ENCODE measurements around the gene ATP2B2. TPM values are rescaled to one million over a fixed set of nuclear protein-coding genes. Genes with fewer than 3 reads are reported as not detected.

ATP2B2 gene
- total RNA-seq, 4 donors from 2014 or later: not detected

DNA sequence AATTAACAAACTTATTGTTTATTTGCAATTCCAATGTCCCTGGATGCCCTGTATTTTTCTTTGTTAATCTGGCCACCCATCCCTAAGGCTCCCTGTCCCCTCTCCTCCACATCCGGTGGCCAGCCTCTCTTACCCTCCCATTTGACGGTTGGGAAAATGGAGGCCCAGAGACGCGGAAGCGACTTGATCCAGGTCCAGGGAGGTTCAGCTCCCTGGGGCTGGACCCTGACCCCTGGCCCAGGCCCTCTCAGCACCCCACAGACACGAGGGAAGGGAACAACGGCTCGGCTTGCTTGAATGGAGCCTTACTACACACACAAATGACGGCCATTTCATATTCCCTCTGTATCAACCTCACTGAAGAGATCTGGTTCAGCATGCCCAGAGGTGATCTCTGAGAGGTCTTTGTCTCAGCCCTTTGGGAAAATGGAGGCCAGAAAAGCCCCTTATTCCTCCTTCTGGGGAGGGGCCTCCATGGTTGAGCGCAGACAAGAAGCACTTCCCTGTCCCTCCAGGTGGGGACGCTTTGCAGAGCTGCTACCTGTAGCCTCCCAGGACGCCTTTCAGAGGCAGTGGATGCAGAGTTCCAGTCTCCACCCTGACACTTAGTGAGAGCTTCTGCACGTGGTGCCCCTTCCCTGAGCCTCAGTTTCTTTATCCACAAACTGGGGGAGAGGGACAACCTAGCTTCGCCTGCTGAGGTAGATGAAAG lies 82.1 kb downstream of the ATP2B2 start:
- H3K4me1 ChIP-seq: no peaks in the 10 kb centered on the region
- no peak overlapping the region for H3K4me3 ChIP-seq
- intact Hi-C loops (cut with DNase I; ENCODE audit: low total_unique reads) (no loop called here), in situ Hi-C loops (cut with MboI; ENCODE audit: low pct_ligation_motif_present in 1 of 4, low pct_unique_long_range_greater_than_20kb in 1 of 4, low sequenced_read_pairs in 3 of 4) (no loop called here)
- no peak for TF ChIP-seq POLR2A (IDR thresholded peaks at IDR 0.05)
- TF ChIP-seq, protein P1, sequence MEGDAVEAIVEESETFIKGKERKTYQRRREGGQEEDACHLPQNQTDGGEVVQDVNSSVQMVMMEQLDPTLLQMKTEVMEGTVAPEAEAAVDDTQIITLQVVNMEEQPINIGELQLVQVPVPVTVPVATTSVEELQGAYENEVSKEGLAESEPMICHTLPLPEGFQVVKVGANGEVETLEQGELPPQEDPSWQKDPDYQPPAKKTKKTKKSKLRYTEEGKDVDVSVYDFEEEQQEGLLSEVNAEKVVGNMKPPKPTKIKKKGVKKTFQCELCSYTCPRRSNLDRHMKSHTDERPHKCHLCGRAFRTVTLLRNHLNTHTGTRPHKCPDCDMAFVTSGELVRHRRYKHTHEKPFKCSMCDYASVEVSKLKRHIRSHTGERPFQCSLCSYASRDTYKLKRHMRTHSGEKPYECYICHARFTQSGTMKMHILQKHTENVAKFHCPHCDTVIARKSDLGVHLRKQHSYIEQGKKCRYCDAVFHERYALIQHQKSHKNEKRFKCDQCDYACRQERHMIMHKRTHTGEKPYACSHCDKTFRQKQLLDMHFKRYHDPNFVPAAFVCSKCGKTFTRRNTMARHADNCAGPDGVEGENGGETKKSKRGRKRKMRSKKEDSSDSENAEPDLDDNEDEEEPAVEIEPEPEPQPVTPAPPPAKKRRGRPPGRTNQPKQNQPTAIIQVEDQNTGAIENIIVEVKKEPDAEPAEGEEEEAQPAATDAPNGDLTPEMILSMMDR (IDR thresholded peaks at IDR 0.05): no peak
- no peak for TF ChIP-seq EP300 (IDR thresholded peaks at IDR 0.05; ENCODE audit: low read depth)
- no peak for TF ChIP-seq POLR2AphosphoS5 (IDR thresholded peaks at IDR 0.05)
- no peaks in the 10 kb centered on the region for H3K27me3 ChIP-seq
- H3K36me3 ChIP-seq: no peaks in the 10 kb centered on the region
- 70 to 100% methylated on average over 2 to 14 of the region's 14 CpGs for WGBS, 2 donors (ENCODE audit: low coverage in 1 of 2)
- DNase-seq: no peak
- H3K27ac ChIP-seq: no peak overlapping the region
- H3K9me3 ChIP-seq: no peaks in the 10 kb centered on the region

DNA sequence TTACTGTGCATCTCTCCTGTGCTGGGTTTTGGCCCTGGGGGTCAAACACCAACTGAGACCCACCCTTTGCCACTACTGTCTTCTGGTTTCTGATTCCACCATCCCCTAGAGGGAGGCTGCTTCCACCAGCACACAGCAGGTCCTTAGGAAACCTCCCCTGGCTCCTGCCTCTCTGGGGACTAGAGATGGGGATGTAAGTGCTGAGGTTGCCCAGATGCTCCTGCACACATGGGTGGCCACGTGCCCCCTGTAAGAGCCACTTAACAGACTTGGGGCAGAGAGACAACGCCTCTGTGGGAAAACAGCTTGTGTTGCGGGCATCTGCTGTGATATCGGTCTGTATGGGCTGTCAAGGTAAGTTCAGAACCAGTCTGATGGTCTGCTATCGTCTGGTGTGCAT lies 83.4 kb downstream of the ATP2B2 start:
- no peak overlapping the region for H3K4me3 ChIP-seq
- no peak for DNase-seq
- intact Hi-C loops (cut with DNase I; ENCODE audit: low total_unique reads): no loop called here
- in situ Hi-C loops (cut with MboI; ENCODE audit: low pct_ligation_motif_present in 1 of 4, low pct_unique_long_range_greater_than_20kb in 1 of 4, low sequenced_read_pairs in 3 of 4): no loop called here
- WGBS, 2 donors (ENCODE audit: low coverage in 1 of 2): 70% methylated on average over 5 of the region's 5 CpGs; no CpG with 5 or more reads in 1 of the 2 donors
- no peaks in the 10 kb centered on the region for H3K9me3 ChIP-seq
- H3K36me3 ChIP-seq: no peaks in the 10 kb centered on the region
- no peak for TF ChIP-seq EP300 (IDR thresholded peaks at IDR 0.05; ENCODE audit: low read depth)
- TF ChIP-seq POLR2A (IDR thresholded peaks at IDR 0.05): no peak
- TF ChIP-seq, protein P1 (IDR thresholded peaks at IDR 0.05): no peak
- no peak for TF ChIP-seq POLR2AphosphoS5 (IDR thresholded peaks at IDR 0.05)
- no peaks in the 10 kb centered on the region for H3K4me1 ChIP-seq
- no peak overlapping the region for H3K27ac ChIP-seq
- no peaks in the 10 kb centered on the region for H3K27me3 ChIP-seq

DNA sequence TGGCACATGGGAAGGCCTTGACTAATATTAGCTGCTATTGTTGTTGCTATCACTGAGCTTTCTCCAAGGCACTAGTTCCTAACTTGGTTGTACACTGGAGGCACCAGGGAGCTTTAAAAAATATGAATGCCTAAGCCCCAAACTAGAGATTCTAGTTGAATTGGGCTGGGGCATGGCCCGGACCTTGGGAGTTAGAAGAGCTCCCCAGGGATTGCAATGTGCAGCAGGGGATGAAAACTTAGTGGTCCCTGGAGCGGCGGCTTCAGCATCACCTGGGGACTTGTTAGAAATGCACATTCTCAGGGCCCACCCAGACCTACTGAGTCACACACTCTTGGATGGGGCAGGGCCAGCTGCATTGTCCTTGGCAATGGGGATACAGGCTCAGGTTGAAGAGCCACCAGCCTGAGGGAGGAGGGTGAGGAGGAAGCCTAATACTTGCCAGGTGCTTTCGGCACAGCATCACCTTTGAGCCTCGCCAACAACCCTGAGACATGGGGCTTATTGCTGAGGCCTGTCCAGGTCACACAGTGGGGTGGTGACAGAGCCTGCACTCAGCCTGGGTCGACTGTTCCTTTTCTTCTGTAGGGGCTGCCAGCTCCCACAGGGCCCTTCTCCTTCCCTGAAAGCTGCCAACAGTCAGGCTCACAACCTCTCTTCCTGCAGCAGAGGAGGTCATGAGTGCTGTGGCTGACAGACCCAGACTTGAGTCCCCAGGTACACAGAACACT lies 84.5 kb downstream of the ATP2B2 start:
- Histone ChIP-seq H3K4me1 (no peaks in the 10 kb centered on the region), H3K27ac (no peak overlapping the region), H3K36me3 (no peaks in the 10 kb centered on the region), H3K4me3 (no peak overlapping the region), H3K9me3 (no peaks in the 10 kb centered on the region), H3K27me3 (no peaks in the 10 kb centered on the region)
- DNase-seq: no peak
- in situ Hi-C loops (cut with MboI; ENCODE audit: low pct_ligation_motif_present in 1 of 4, low pct_unique_long_range_greater_than_20kb in 1 of 4, low sequenced_read_pairs in 3 of 4) (no loop called here), intact Hi-C loops (cut with DNase I; ENCODE audit: low total_unique reads) (no loop called here)
- WGBS, 2 donors (ENCODE audit: low coverage in 1 of 2): 81% methylated on average over 6 of the region's 6 CpGs; no CpG with 5 or more reads in 1 of the 2 donors
- TF ChIP-seq POLR2A (IDR thresholded peaks at IDR 0.05) (no peak), POLR2AphosphoS5 (IDR thresholded peaks at IDR 0.05) (no peak), EP300 (IDR thresholded peaks at IDR 0.05; ENCODE audit: low read depth) (no peak)
- TF ChIP-seq, protein P1 (IDR thresholded peaks at IDR 0.05): no peak

DNA sequence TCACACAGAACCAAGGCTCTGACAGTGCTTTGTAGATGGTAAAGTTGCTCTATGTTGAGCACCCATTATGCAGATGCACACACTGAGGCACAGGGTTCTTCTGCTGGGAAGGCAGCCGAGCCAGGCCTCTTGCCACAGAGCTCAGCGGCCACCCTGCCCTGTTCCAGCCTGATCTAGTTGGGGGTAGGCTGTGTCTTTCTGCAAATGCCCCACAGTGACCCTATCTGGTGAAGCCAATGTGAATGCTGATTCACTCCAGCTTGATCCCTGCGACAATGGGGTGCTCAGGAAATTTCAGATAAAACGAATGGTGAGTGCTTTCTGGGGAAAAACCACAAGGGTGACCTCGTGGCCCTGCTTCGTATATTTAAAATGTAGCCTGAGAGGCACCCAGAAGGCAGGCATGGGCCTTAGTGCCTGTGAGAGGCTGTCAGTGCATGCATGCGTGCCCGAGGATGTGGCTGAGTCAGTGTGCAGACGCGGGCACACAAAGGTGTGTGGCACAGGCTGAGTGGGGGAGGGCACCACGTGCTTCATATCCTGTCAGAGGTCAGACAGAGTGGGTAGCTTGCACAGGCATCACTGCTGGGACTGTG lies 85.7 kb downstream of the ATP2B2 start:
- no peaks in the 10 kb centered on the region for H3K4me1 ChIP-seq
- H3K27me3 ChIP-seq: no peaks in the 10 kb centered on the region
- no peaks in the 10 kb centered on the region for H3K9me3 ChIP-seq
- WGBS, 2 donors (ENCODE audit: low coverage in 1 of 2): 72% methylated on average over 11 of the region's 11 CpGs; no CpG with 5 or more reads in 1 of the 2 donors
- DNase-seq: no peak
- H3K4me3 ChIP-seq: no peak overlapping the region
- intact Hi-C loops (cut with DNase I; ENCODE audit: low total_unique reads): no loop called here
- in situ Hi-C loops (cut with MboI; ENCODE audit: low pct_ligation_motif_present in 1 of 4, low pct_unique_long_range_greater_than_20kb in 1 of 4, low sequenced_read_pairs in 3 of 4): no loop called here
- H3K36me3 ChIP-seq: no peaks in the 10 kb centered on the region
- H3K27ac ChIP-seq: no peak overlapping the region
- no peak for TF ChIP-seq POLR2AphosphoS5 (IDR thresholded peaks at IDR 0.05)
- TF ChIP-seq POLR2A (IDR thresholded peaks at IDR 0.05): no peak
- no peak for TF ChIP-seq EP300 (IDR thresholded peaks at IDR 0.05; ENCODE audit: low read depth)
- TF ChIP-seq, protein P1 (IDR thresholded peaks at IDR 0.05): no peak

Measured in transverse colon (tissue), 4 donors.